ENCODE data around the gene OPN1MW3.
"Not testable (repeated sequence)": the region's sequence is repeated elsewhere in the genome, so short reads cannot be mapped to it uniquely, and the experiment has no call there.

Gene OPN1MW3

GRCh38 chrX:154257282-154257681, at the start of gene OPN1MW3:
Gene OPN1MW3, plus strand, starts transcription at chrX:154257582. Its CDS starts 38 bp downstream, at chrX:154257620.
- not testable (repeated sequence) for H3K4me3 ChIP-seq (ENCODE audit: low read depth, low read length)

- not testable (repeated sequence) for H3K4me3 ChIP-seq (ENCODE audit: low read depth, low read length)
Measured at GRCh38 chrX:154209670-154210418, 47.5 kb upstream of the OPN1MW3 start.

GRCh38 chrX:154211057-154211456, 46.3 kb upstream of the OPN1MW3 start:
- not testable (repeated sequence) for H3K4me3 ChIP-seq (ENCODE audit: low read depth, low read length)

GRCh38 chrX:154211499-154211898, 45.9 kb upstream of the OPN1MW3 start:
- not testable (repeated sequence) for H3K4me3 ChIP-seq (ENCODE audit: low read depth, low read length)

GRCh38 chrX:154219456-154219855, 37.9 kb upstream of the OPN1MW3 start, which contains the start of gene OPN1MW2:
Gene OPN1MW2, plus strand, starts transcription at chrX:154219756. Its CDS starts 60 bp downstream, at chrX:154219816.
- H3K4me3 ChIP-seq (ENCODE audit: low read depth, low read length): not testable (repeated sequence)

- H3K4me3 ChIP-seq (ENCODE audit: low read depth, low read length): not testable (repeated sequence)
Measured at GRCh38 chrX:154225292-154225691, 32.1 kb upstream of the OPN1MW3 start.

- not testable (repeated sequence) for H3K4me3 ChIP-seq (ENCODE audit: low read depth, low read length)
Measured at GRCh38 chrX:154226706-154227105, 30.7 kb upstream of the OPN1MW3 start.

GRCh38 chrX:154231443-154231842, 25.9 kb upstream of the OPN1MW3 start:
- not testable (repeated sequence) for H3K4me3 ChIP-seq (ENCODE audit: low read depth, low read length)

- H3K4me3 ChIP-seq (ENCODE audit: low read depth, low read length): not testable (repeated sequence)
Measured at GRCh38 chrX:154233620-154234019, 23.8 kb upstream of the OPN1MW3 start.

GRCh38 chrX:154238939-154239559, 18.3 kb upstream of the OPN1MW3 start:
- not testable (repeated sequence) for H3K4me3 ChIP-seq (ENCODE audit: low read depth, low read length)

GRCh38 chrX:154239982-154240503, 17.3 kb upstream of the OPN1MW3 start:
- not testable (repeated sequence) for H3K4me3 ChIP-seq (ENCODE audit: low read depth, low read length)

- H3K4me3 ChIP-seq (ENCODE audit: low read depth, low read length): not testable (repeated sequence)
Measured at GRCh38 chrX:154247377-154248045, 9.9 kb upstream of the OPN1MW3 start.

- not testable (repeated sequence) for H3K4me3 ChIP-seq (ENCODE audit: low read depth, low read length)
Measured at GRCh38 chrX:154248076-154248475, 9.3 kb upstream of the OPN1MW3 start.

GRCh38 chrX:154258711-154259110, 1.3 kb downstream of the OPN1MW3 start:
- H3K4me3 ChIP-seq (ENCODE audit: low read depth, low read length): not testable (repeated sequence)

GRCh38 chrX:154263072-154263471, 5.7 kb downstream of the OPN1MW3 start:
- not testable (repeated sequence) for H3K4me3 ChIP-seq (ENCODE audit: low read depth, low read length)

GRCh38 chrX:154269245-154269644, 11.9 kb downstream of the OPN1MW3 start:
- not testable (repeated sequence) for H3K4me3 ChIP-seq (ENCODE audit: low read depth, low read length)

- not testable (repeated sequence) for H3K4me3 ChIP-seq (ENCODE audit: low read depth, low read length)
Measured at GRCh38 chrX:154284489-154285338, 27.3 kb downstream of the OPN1MW3 start.

- H3K4me3 ChIP-seq (ENCODE audit: low read depth, low read length): not testable (repeated sequence)
Measured at GRCh38 chrX:154286406-154286805, 29.0 kb downstream of the OPN1MW3 start.

Data from WI38 (cell line).